ENCODE data around the gene VCX2.

DNA sequence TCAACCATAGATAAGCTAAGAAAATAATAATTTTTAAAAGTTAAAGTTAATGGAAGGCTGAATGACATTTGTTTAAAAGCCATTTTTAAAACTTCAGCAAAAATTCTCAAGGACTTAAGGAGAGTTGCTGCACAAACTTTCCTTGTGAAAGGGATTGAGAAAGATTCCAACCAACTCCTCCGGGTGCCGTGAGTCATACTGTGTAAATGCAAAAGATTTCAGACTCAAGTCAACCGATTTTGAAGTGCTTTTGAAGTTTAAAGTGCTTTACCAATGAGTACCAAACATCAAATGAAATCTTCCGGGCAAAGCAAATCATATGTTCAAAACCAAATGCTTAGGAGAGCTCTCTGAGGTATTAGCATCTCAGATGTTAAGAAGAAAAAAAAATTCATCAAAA is 31.4 kb downstream of the VCX2 start:
- TF ChIP-seq, protein P1, sequence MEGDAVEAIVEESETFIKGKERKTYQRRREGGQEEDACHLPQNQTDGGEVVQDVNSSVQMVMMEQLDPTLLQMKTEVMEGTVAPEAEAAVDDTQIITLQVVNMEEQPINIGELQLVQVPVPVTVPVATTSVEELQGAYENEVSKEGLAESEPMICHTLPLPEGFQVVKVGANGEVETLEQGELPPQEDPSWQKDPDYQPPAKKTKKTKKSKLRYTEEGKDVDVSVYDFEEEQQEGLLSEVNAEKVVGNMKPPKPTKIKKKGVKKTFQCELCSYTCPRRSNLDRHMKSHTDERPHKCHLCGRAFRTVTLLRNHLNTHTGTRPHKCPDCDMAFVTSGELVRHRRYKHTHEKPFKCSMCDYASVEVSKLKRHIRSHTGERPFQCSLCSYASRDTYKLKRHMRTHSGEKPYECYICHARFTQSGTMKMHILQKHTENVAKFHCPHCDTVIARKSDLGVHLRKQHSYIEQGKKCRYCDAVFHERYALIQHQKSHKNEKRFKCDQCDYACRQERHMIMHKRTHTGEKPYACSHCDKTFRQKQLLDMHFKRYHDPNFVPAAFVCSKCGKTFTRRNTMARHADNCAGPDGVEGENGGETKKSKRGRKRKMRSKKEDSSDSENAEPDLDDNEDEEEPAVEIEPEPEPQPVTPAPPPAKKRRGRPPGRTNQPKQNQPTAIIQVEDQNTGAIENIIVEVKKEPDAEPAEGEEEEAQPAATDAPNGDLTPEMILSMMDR (conservative IDR thresholded peaks at IDR 0.05 in 1 of 2, IDR thresholded peaks at IDR 0.05 in 1 of 2; ENCODE audit: low read depth in 1 of 2, low read length in 2 of 2) = no peak
- no peak for TF ChIP-seq EZH2 (IDR thresholded peaks at IDR 0.05; ENCODE audit: low read length, missing control alignments)
